ES-I3 (cell line): Measurements from ENCODE around the gene RPS6KA2.

Experiments
- H3K36me3 ChIP-seq: 2 replicates; pipeline ENCODE4 v1.6.1; 2013; ENCODE audit warnings: mild to moderate bottlenecking, low read length, control low read depth, moderate library complexity; ENCODE audit not compliant: insufficient read depth
- H3K4me1 ChIP-seq: 2 replicates; pipeline ENCODE4 v1.6.1; 2013; ENCODE audit warnings: mild to moderate bottlenecking, control low read depth, low read length; ENCODE audit not compliant: insufficient read depth
- H3K9ac ChIP-seq: 2 replicates; pipeline ENCODE4 v1.6.1; 2013; ENCODE audit warnings: low read depth, mild to moderate bottlenecking, low read length, moderate library complexity
- H3K9me3 ChIP-seq: 2 replicates; pipeline ENCODE4 v1.6.1; 2013; ENCODE audit warnings: mild to moderate bottlenecking, low read length, moderate library complexity; ENCODE audit not compliant: control insufficient read depth, insufficient read depth

The RPS6KA2 gene

GRCh38 chr6:166661327-166662085, 34.5 kb upstream of the RPS6KA2 start:
- H3K9me3 ChIP-seq, result no peaks in the 10 kb centered on the region
- H3K9ac ChIP-seq, result no peak overlapping the region
- H3K36me3 ChIP-seq, result no peaks in the 10 kb centered on the region
- no peaks in the 10 kb centered on the region for H3K4me1 ChIP-seq

- Histone ChIP-seq H3K9ac (no peak overlapping the region), H3K9me3 (no peaks in the 10 kb centered on the region), H3K36me3 (no peaks in the 10 kb centered on the region), H3K4me1 (no peaks in the 10 kb centered on the region)
These were observed 33.2 kb upstream of the RPS6KA2 start for GRCh38 chr6:166660157-166660688.

GRCh38 chr6:166659581-166659980, 32.5 kb upstream of the RPS6KA2 start:
- H3K9ac ChIP-seq, result no peak overlapping the region
- no peaks in the 10 kb centered on the region for H3K4me1 ChIP-seq
- H3K9me3 ChIP-seq, result no peaks in the 10 kb centered on the region
- H3K36me3 ChIP-seq, result no peaks in the 10 kb centered on the region

GRCh38 chr6:166658792-166659150, 31.7 kb upstream of the RPS6KA2 start:
- no peaks in the 10 kb centered on the region for H3K4me1 ChIP-seq
- no peak overlapping the region for H3K9ac ChIP-seq
- H3K36me3 ChIP-seq, result no peaks in the 10 kb centered on the region
- H3K9me3 ChIP-seq, result no peaks in the 10 kb centered on the region

- no peak overlapping the region for H3K9ac ChIP-seq
These were observed 31.2 kb upstream of the RPS6KA2 start for GRCh38 chr6:166658115-166658791.

GRCh38 chr6:166657531-166657930, 30.5 kb upstream of the RPS6KA2 start:
- no peak overlapping the region for H3K9ac ChIP-seq
- H3K9me3 ChIP-seq, result no peaks in the 10 kb centered on the region
- H3K36me3 ChIP-seq, result no peaks in the 10 kb centered on the region
- no peaks in the 10 kb centered on the region for H3K4me1 ChIP-seq

More at GRCh38 chr6:166658115-166658791, 31.2 kb upstream of the RPS6KA2 start:
- H3K4me1 ChIP-seq, result no peaks in the 10 kb centered on the region
- no peaks in the 10 kb centered on the region for H3K9me3 ChIP-seq
- no peaks in the 10 kb centered on the region for H3K36me3 ChIP-seq

- peak overlapping the region; percentile 20; the same call in 1 of the 2 replicates for H3K9ac ChIP-seq
- H3K36me3 ChIP-seq, result no peaks in the 10 kb centered on the region
- H3K4me1 ChIP-seq, result no peaks in the 10 kb centered on the region
- no peaks in the 10 kb centered on the region for H3K9me3 ChIP-seq
These were observed 29.4 kb upstream of the RPS6KA2 start for GRCh38 chr6:166656230-166657151.

GRCh38 chr6:166655713-166656229, 28.7 kb upstream of the RPS6KA2 start:
- Histone ChIP-seq H3K36me3 (no peaks in the 10 kb centered on the region), H3K9ac (peak overlapping the region; percentile 20; the same call in 1 of the 2 replicates), H3K4me1 (no peaks in the 10 kb centered on the region), H3K9me3 (no peaks in the 10 kb centered on the region)

GRCh38 chr6:166655251-166655650, 28.2 kb upstream of the RPS6KA2 start:
- no peaks in the 10 kb centered on the region for H3K4me1 ChIP-seq
- no peaks in the 10 kb centered on the region for H3K9me3 ChIP-seq
- H3K36me3 ChIP-seq, result no peaks in the 10 kb centered on the region
- H3K9ac ChIP-seq, result no peak overlapping the region

- Histone ChIP-seq H3K9me3 (no peaks in the 10 kb centered on the region), H3K36me3 (no peaks in the 10 kb centered on the region), H3K9ac (no peak overlapping the region), H3K4me1 (peaks cover 3% of the 10 kb centered on the region; the same call in 1 of the 2 replicates)
These were observed 27.5 kb upstream of the RPS6KA2 start for GRCh38 chr6:166654573-166654972.

GRCh38 chr6:166653639-166653941, 26.5 kb upstream of the RPS6KA2 start:
- H3K36me3 ChIP-seq, result no peaks in the 10 kb centered on the region
- H3K9ac ChIP-seq, result no peak overlapping the region
- no peaks in the 10 kb centered on the region for H3K9me3 ChIP-seq
- peaks cover 4% of the 10 kb centered on the region; the same call in 1 of the 2 replicates for H3K4me1 ChIP-seq

- no peak overlapping the region for H3K9ac ChIP-seq
- H3K4me1 ChIP-seq, result peaks cover 4% of the 10 kb centered on the region; the same call in 1 of the 2 replicates
- H3K9me3 ChIP-seq, result no peaks in the 10 kb centered on the region
- H3K36me3 ChIP-seq, result no peaks in the 10 kb centered on the region
These were observed 24.1 kb upstream of the RPS6KA2 start for GRCh38 chr6:166650824-166651807.

GRCh38 chr6:166650047-166650446, 23.0 kb upstream of the RPS6KA2 start:
- Histone ChIP-seq H3K36me3 (no peaks in the 10 kb centered on the region), H3K4me1 (peaks cover 4% of the 10 kb centered on the region), H3K9me3 (no peaks in the 10 kb centered on the region), H3K9ac (no peak overlapping the region)
